DND-41 (cell line): ENCODE measurements around the gene TMED6.
"Not testable (repeated sequence)": the region's sequence is repeated elsewhere in the genome, so short reads cannot be mapped to it uniquely, and the experiment has no call there.

Experiments
- CTCF ChIP-seq: IDR thresholded peaks from 2 replicates; pipeline ENCODE4 v1.5.1; 2012; ENCODE audit warnings: borderline replicate concordance, low read length, moderate library complexity, mild to moderate bottlenecking; ENCODE audit not compliant: poor library complexity, severe bottlenecking; ENCODE audit errors: extremely low read depth
- EZH2 ChIP-seq: IDR thresholded peaks from 3 replicates; pipeline ENCODE4 v1.6.1; 2012; ENCODE audit warnings: borderline replicate concordance, low read depth, mild to moderate bottlenecking, moderate library complexity, low read length, inconsistent platforms; ENCODE audit not compliant: severe bottlenecking

- not testable (repeated sequence) for TF ChIP-seq CTCF, EZH2
These were observed 54.8 kb downstream of the TMED6 start for GRCh38 chr16:69296771-69297170.
